GM21723 (cell line): Measurements from ENCODE around the gene ZNF407.

Experiments used
- ATAC-seq: cut with Tn5 transposase; IDR thresholded peaks from one replicate; pipeline ENCODE4 v1.9.1; 2021; ENCODE audit warnings: mild to moderate bottlenecking, moderate library complexity; ENCODE audit not compliant: unreplicated experiment

Gene ZNF407

GRCh38 chr18:74587441-74587840, 10.2 kb upstream of the ZNF407 start:
- no peak for ATAC-seq

GRCh38 chr18:74589021-74589420, 8.6 kb upstream of the ZNF407 start:
- no peak for ATAC-seq

GRCh38 chr18:74589811-74590210, 7.9 kb upstream of the ZNF407 start:
- no peak for ATAC-seq

GRCh38 chr18:74590671-74591070, 7.0 kb upstream of the ZNF407 start:
- ATAC-seq = no peak

- ATAC-seq = no peak
Measured at GRCh38 chr18:74595431-74595830, 2.2 kb upstream of the ZNF407 start.

- peak; percentile 42 for ATAC-seq
Measured at GRCh38 chr18:74597034-74597661, 522 bp upstream of the ZNF407 start.

- ATAC-seq = peak; percentile 62
Measured at GRCh38 chr18:74598350-74599001, 806 bp downstream of the ZNF407 start.

GRCh38 chr18:74604361-74604760, 6.7 kb downstream of the ZNF407 start:
- no peak for ATAC-seq

GRCh38 chr18:74604774-74605173, 7.1 kb downstream of the ZNF407 start:
- no peak for ATAC-seq

- no peak for ATAC-seq
Measured at GRCh38 chr18:74608681-74609080, 11.0 kb downstream of the ZNF407 start.

- no peak for ATAC-seq
Measured at GRCh38 chr18:74609535-74609934, 11.9 kb downstream of the ZNF407 start.

- no peak for ATAC-seq
Measured at GRCh38 chr18:74610051-74610615, 12.5 kb downstream of the ZNF407 start.

GRCh38 chr18:74610860-74611259, 13.2 kb downstream of the ZNF407 start:
- ATAC-seq = no peak

GRCh38 chr18:74611765-74612164, 14.1 kb downstream of the ZNF407 start:
- no peak for ATAC-seq

GRCh38 chr18:74613381-74613780, 15.7 kb downstream of the ZNF407 start:
- peak; percentile 66 for ATAC-seq

- ATAC-seq = no peak
Measured at GRCh38 chr18:74616494-74616893, 18.8 kb downstream of the ZNF407 start.

GRCh38 chr18:74617486-74617885, 19.8 kb downstream of the ZNF407 start:
- no peak for ATAC-seq

GRCh38 chr18:74622072-74622471, 24.4 kb downstream of the ZNF407 start:
- ATAC-seq = no peak

GRCh38 chr18:74623047-74623816, 25.6 kb downstream of the ZNF407 start:
- ATAC-seq = no peak

GRCh38 chr18:74624466-74624865, 26.8 kb downstream of the ZNF407 start:
- no peak for ATAC-seq

GRCh38 chr18:74625157-74625556, 27.5 kb downstream of the ZNF407 start:
- ATAC-seq = no peak
